Ishikawa (cell line): ENCODE results near the gene KDM4E.

Source experiments
- CEBPB ChIP-seq: IDR thresholded peaks from 2 replicates; pipeline ENCODE4 v1.6.1; 2012
- CREB1 ChIP-seq: IDR thresholded peaks from 2 replicates; pipeline ENCODE4 v1.6.1; 2012; ENCODE audit warnings: low read depth
- EGR1 ChIP-seq: IDR thresholded peaks from 2 replicates; pipeline ENCODE4 v1.6.1; 2012
- EP300 ChIP-seq: IDR thresholded peaks from 2 replicates; pipeline ENCODE4 v1.6.1; 2012; ENCODE audit warnings: borderline replicate concordance
- FOXM1 ChIP-seq: IDR thresholded peaks from 2 replicates; pipeline ENCODE4 v1.6.1; 2012; ENCODE audit warnings: low read depth, borderline replicate concordance
- NFIC ChIP-seq: IDR thresholded peaks from 2 replicates; pipeline ENCODE4 v1.6.1; 2012
- RAD21 ChIP-seq: IDR thresholded peaks from 2 replicates; pipeline ENCODE4 v1.6.1; 2012; ENCODE audit warnings: low read depth
- REST ChIP-seq: IDR thresholded peaks from 2 replicates; pipeline ENCODE4 v1.6.1; 2012; ENCODE audit warnings: low read depth, mild to moderate bottlenecking
- TAF1 ChIP-seq: IDR thresholded peaks from 2 replicates; pipeline ENCODE4 v1.6.1; 2012; ENCODE audit warnings: low read depth, mild to moderate bottlenecking
- TEAD4 ChIP-seq: IDR thresholded peaks from 2 replicates; pipeline ENCODE4 v1.6.1; 2012
- YY1 ChIP-seq: IDR thresholded peaks from 2 replicates; pipeline ENCODE4 v1.6.1; 2012; ENCODE audit warnings: low read depth
- ZBTB7A ChIP-seq: IDR thresholded peaks from 2 replicates; pipeline ENCODE4 v1.6.1; 2012; ENCODE audit warnings: low read depth
- TF ChIP-seq, protein P1 (sequence below): IDR thresholded peaks from 2 replicates; pipeline ENCODE4 v1.6.1; 2012
- TF ChIP-seq, protein P2 (sequence below): IDR thresholded peaks from 2 replicates; pipeline ENCODE4 v1.6.1; 2012

DNA sequence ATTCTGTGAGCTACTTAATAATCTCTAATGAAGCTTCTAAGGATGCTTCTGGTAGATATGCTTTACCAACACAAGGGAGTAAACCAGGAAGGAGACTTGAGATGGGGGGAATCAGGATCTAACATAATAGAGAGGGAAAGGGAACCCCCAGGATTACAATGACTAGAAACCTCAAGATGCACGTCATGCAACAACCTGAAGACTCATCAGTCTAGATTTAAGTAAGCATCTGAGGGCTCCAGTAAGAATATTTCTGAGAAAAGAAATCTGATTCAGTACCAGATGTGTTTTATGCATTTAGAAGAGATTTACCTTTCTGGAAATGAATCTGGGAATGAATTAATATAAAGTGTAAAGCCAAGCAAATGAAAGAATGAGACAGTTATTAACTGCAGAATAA lies 36.3 kb upstream of the KDM4E start:
- TF ChIP-seq, protein P1, sequence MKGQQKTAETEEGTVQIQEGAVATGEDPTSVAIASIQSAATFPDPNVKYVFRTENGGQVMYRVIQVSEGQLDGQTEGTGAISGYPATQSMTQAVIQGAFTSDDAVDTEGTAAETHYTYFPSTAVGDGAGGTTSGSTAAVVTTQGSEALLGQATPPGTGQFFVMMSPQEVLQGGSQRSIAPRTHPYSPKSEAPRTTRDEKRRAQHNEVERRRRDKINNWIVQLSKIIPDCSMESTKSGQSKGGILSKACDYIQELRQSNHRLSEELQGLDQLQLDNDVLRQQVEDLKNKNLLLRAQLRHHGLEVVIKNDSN: no peak
- TF ChIP-seq EP300 (no peak), REST (no peak), NFIC (no peak), CREB1 (no peak), TAF1 (no peak), ZBTB7A (no peak), EGR1 (no peak), RAD21 (no peak), TEAD4 (no peak), YY1 (no peak), CEBPB (no peak), FOXM1 (no peak)
- TF ChIP-seq, protein P2, sequence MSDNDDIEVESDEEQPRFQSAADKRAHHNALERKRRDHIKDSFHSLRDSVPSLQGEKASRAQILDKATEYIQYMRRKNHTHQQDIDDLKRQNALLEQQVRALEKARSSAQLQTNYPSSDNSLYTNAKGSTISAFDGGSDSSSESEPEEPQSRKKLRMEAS: no peak
